Ectodermal cell (in vitro differentiated cells): Measurements from ENCODE around the gene CST8.

Experiments
- H3K27ac ChIP-seq: 2 replicates; pipeline ENCODE4 v1.7.0; 2013; ENCODE audit warnings: mild to moderate bottlenecking, low read depth, low read length; ENCODE audit not compliant: insufficient read depth, poor library complexity, severe bottlenecking
- H3K27me3 ChIP-seq: 2 replicates; pipeline ENCODE4 v1.7.0; 2013; ENCODE audit warnings: mild to moderate bottlenecking, low read length; ENCODE audit not compliant: insufficient read depth, control insufficient read depth, poor library complexity, severe bottlenecking
- H3K36me3 ChIP-seq: one replicate; pipeline ENCODE4 v1.7.0; 2013; ENCODE audit warnings: low read length; ENCODE audit not compliant: control insufficient read depth, insufficient read depth
- H3K4me1 ChIP-seq: one replicate; pipeline ENCODE4 v1.7.0; 2013; ENCODE audit warnings: low read length; ENCODE audit not compliant: control insufficient read depth, insufficient read depth
- H3K4me3 ChIP-seq: 2 replicates; pipeline ENCODE4 v1.7.0; 2013; ENCODE audit warnings: low read depth, low read length, control low read depth; ENCODE audit not compliant: insufficient read depth
- H3K9me3 ChIP-seq: 2 replicates; pipeline ENCODE4 v1.7.0; 2013; ENCODE audit warnings: mild to moderate bottlenecking, low read length, moderate library complexity; ENCODE audit not compliant: control insufficient read depth
- WGBS, 2 experiments: methylation state at CpG; one replicate each; pipeline ENCODE4 v1.1.7; 2013; ENCODE audit warnings: missing lambda C conversion rate in 2 of 2; 5-methylcytosine and 5-hydroxymethylcytosine counted together

The CST8 gene

DNA sequence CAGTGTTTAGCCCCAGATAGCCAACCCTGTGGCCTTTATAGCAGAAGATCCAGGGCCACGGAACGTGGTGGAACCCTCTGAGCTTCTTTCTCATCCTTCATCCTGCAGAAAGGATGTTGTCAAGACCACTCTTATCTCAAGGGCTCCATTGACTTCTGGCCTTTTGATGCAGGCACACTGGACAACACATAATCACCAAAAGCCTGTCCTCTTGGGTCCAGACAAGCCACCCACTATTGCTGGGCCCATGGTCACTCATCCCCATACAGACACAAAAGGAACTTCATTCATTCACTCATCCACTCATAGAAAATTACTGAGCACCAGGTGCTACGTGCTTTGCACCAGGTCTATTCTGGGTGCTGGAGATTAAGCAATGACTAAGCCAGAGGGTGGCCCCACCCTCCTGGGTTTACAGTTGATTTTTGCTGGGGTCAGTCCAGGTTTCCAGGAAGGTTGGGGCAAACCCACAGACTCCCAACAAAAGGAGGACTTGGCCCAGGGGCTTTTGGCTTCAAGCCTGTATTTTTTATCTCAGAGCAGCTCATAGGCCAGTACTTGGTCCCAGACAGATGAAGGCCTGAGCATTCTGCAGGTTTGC, 2.4 kb downstream of the CST8 start:
- Histone ChIP-seq H3K4me1 (no peaks in the 10 kb centered on the region), H3K36me3 (no peaks in the 10 kb centered on the region), H3K27me3 (no peaks in the 10 kb centered on the region), H3K9me3 (no peaks in the 10 kb centered on the region), H3K4me3 (no peak overlapping the region), H3K27ac (no peak overlapping the region)
- 94 to 97% methylated on average over 3 of the region's 3 CpGs for WGBS, 2 experiments

DNA sequence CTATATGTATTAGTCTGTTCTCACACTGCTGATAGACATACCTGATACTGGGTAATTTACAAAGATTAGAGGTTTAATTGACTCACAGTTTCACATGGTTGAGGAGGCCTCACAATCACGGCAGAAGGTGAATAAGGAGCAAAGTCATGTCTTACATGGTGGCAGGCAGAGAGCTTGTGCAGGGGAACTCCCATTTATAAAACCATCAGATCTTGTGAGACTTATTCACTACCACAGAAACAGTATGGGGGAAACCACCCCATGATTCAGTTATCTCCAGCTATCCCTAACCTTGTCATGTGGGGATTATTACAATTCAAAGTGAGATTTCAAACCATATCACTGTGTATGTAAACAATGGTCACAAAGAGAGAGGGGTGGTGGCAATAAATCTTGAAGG, 6.6 kb downstream of the CST8 start:
- H3K27me3 ChIP-seq = no peaks in the 10 kb centered on the region
- H3K4me3 ChIP-seq = no peak overlapping the region
- no peaks in the 10 kb centered on the region for H3K36me3 ChIP-seq
- no peak overlapping the region for H3K27ac ChIP-seq
- WGBS, 2 experiments = 94 to 96% methylated on average over 1 of the region's 1 CpG
- peaks cover 5% of the 10 kb centered on the region for H3K4me1 ChIP-seq
- H3K9me3 ChIP-seq = no peaks in the 10 kb centered on the region

DNA sequence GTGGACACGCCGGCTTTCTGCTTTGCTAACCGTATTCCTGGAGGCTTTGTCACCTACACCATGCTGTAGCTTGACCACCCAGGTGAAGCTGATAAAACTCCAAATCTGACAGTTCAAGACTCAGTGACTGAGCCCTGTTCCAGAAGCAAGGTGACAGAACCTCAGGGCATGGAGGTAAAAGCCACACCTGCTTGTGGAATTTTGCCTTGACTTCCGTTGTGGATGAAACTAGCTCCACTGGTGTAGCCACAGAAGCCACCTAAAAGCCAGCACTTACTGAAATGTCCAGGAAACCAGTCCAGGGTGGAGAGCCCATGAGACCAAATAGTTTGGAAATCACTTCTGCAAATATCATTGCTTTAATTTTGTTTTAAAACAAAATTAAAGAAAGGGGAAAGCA, 11.0 kb downstream of the CST8 start:
- 94 to 97% methylated on average over 4 of the region's 4 CpGs for WGBS, 2 experiments
- Histone ChIP-seq H3K9me3 (no peaks in the 10 kb centered on the region), H3K36me3 (no peaks in the 10 kb centered on the region), H3K27me3 (no peaks in the 10 kb centered on the region), H3K4me1 (peaks cover 5% of the 10 kb centered on the region), H3K4me3 (no peak overlapping the region), H3K27ac (no peak overlapping the region)

DNA sequence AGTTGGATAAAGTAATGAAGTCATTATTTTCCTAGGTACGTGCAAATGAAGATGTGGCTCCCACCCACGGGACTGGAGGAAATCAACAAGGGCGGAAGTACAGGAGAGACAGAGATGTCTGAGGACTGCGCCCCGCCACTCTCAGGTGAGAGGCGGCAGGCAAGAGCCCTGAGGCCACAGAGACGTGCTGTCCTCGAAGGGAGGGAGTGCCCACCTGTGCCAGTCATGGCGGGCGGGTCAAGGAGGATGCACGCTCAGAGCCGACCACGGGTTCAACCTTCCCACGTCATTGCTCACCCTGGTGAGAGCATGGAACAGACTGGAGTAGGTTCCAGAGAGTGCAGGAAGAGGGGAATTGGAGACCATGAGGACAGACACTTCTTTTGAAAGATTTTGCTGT, 12.7 kb downstream of the CST8 start:
- Histone ChIP-seq H3K27ac (no peak overlapping the region), H3K36me3 (no peaks in the 10 kb centered on the region), H3K4me1 (peaks cover 20% of the 10 kb centered on the region), H3K4me3 (no peak overlapping the region), H3K27me3 (no peaks in the 10 kb centered on the region), H3K9me3 (no peaks in the 10 kb centered on the region)
- 88 to 90% methylated on average over 14 of the region's 14 CpGs for WGBS, 2 experiments

DNA sequence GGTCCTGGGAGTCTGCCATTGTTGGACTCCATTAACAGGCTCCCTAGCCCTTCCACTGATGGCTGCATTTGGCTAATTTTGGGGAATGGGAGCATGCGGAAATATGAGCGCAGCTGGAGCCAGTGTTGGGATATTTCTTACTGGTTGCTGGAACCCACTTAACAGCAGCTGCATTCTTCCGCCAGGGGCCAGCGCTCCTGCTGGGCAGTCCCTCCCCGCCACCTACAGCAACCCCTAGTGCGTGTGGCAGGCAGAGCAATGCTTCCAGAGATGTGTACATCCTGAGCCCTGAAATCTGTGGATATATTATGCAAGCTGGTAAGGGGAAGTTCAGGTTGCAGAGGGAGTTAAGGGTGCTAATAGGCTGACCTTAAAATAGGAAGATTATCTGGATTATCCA, 16.4 kb downstream of the CST8 start:
- 88 to 90% methylated on average over 6 of the region's 6 CpGs for WGBS, 2 experiments
- Histone ChIP-seq H3K9me3 (no peaks in the 10 kb centered on the region), H3K4me1 (peaks cover 25% of the 10 kb centered on the region), H3K27ac (no peak overlapping the region), H3K36me3 (no peaks in the 10 kb centered on the region), H3K4me3 (no peak overlapping the region), H3K27me3 (no peaks in the 10 kb centered on the region)

DNA sequence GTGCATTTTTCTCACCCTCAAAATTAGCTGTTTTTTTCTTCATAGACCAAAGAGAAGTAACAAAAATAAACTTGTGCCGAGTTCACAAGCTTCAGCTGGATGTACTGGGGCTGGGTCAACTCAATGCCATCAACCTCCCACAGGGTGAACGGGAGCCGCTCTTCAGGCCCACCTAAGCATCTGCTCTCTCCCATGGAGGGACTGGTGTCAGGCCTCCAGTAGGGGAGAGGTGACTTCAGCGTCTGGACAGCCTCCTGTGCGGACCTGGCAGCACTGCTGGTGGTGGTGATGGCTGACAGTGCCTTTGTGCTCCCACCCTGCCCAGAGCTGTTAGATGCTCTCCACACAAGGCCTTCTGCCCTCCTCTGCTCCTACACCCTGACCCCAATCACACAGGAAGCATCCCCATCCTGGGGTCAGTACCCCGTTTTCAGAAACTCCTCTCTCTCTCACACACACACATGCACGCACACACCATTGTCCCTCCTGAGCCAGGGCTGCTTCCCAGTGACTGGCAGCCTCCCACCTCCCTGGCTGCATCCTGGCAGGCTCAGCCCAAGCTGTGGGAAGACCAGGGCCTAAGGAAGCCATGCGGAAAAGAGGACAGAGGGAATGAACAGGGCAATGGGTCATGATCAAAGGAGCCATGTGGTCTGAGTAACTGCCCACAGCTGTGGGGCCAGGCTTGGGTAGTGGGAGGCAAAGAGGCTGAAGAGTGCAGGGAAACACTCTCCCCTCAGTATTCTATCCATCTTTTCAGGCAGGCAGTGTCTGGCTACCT, 17.7 kb downstream of the CST8 start:
- H3K27ac ChIP-seq = no peak overlapping the region
- no peaks in the 10 kb centered on the region for H3K36me3 ChIP-seq
- 71 to 77% methylated on average over 8 of the region's 8 CpGs for WGBS, 2 experiments

DNA sequence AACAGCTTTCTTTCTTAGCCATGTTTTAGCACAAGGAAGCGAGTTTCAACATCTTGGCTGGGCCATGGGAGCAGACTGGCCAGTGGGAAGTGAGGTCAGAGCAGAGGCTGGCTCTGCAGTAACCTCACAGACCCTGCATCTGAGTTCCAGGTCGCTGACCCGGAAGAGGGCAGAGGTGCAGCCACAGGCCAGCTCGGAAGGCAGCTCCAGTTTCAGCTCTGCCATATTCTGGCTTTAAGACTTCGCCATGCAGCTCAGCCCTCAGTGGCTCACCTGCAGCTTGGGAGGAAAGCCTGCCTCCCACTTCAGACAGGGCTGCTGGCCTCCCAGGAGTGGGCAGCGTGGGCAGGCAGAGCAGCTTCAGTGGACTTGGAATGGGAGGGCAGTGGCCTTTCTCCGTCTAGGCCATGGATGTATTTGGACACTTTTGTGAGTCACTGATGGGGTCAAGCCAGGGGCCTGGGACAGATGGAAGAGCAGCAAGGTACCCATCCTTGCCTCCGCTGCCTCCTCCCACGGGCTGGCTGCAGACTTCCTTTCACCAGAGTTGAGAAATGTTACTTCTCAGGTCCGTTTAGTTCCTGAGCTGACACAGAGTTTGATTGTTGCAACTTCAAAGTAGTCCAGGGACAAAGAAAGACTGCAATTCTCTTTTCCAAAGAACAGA, 18.5 kb downstream of the CST8 start:
- 88 to 89% methylated on average over 10 of the region's 10 CpGs for WGBS, 2 experiments
- Histone ChIP-seq H3K4me3 (no peak overlapping the region), H3K9me3 (no peaks in the 10 kb centered on the region), H3K36me3 (no peaks in the 10 kb centered on the region), H3K4me1 (peaks cover 25% of the 10 kb centered on the region), H3K27ac (no peak overlapping the region), H3K27me3 (no peaks in the 10 kb centered on the region)

More for the DNA sequence above, 17.7 kb downstream of the CST8 start:
- no peak overlapping the region for H3K4me3 ChIP-seq
- no peaks in the 10 kb centered on the region for H3K9me3 ChIP-seq
- H3K27me3 ChIP-seq = no peaks in the 10 kb centered on the region
- H3K4me1 ChIP-seq = peaks cover 25% of the 10 kb centered on the region

DNA sequence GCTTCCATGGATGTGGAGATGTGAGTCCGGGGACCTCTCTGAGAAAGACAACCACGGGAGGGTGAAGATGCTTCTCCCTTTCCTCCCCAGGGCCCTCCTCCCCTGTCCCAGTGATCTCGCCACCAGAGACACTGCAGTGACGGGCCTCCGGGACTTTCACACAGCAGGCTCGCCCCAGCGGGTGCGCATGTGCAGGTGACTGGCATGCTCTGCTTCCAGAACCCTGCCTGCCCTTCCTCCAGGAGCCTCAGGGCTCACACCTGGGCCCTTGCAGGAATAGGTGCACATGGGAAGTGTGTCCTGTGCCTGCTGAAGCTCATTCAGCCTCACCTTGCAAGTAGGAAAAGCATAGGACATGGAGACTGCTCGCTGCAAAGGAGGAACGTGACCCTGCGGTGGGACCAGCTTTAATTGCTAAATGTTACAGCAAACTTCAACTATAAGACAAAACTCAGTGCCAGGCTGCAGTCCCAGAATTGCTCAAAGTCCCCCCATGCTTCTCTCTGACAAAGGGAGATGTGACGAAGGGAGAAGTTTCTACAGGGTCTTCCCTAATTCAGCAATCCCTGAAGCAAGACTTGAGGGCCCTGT, 19.2 kb downstream of the CST8 start:
- 93 to 96% methylated on average over 12 of the region's 12 CpGs for WGBS, 2 experiments
- H3K9me3 ChIP-seq = no peaks in the 10 kb centered on the region
- H3K4me1 ChIP-seq = peaks cover 25% of the 10 kb centered on the region
- no peak overlapping the region for H3K4me3 ChIP-seq
- H3K36me3 ChIP-seq = no peaks in the 10 kb centered on the region
- H3K27me3 ChIP-seq = no peaks in the 10 kb centered on the region
- H3K27ac ChIP-seq = no peak overlapping the region

DNA sequence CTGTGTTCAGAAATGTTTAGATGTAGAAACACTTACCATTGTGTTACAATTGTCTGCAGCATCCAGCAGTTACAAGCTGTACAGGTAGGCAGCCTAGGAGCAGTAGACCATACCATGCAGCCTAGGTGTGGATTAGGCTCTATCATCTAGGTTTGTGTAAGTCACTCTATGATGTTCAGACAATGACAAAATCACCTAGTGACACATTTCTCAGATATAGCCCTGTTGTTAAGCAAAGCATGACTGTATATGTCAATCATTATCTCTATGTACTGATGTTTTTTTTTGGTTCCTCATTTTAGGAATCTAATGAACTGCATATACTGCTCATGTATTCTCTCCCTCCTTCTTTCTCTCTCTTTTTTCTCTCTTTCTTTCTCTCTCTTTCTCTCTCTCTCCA, 22.2 kb downstream of the CST8 start:
- H3K27me3 ChIP-seq = no peaks in the 10 kb centered on the region
- no peak overlapping the region for H3K27ac ChIP-seq
- H3K4me3 ChIP-seq = no peak overlapping the region
- no peaks in the 10 kb centered on the region for H3K36me3 ChIP-seq
- peaks cover 15% of the 10 kb centered on the region for H3K4me1 ChIP-seq
- H3K9me3 ChIP-seq = no peaks in the 10 kb centered on the region

DNA sequence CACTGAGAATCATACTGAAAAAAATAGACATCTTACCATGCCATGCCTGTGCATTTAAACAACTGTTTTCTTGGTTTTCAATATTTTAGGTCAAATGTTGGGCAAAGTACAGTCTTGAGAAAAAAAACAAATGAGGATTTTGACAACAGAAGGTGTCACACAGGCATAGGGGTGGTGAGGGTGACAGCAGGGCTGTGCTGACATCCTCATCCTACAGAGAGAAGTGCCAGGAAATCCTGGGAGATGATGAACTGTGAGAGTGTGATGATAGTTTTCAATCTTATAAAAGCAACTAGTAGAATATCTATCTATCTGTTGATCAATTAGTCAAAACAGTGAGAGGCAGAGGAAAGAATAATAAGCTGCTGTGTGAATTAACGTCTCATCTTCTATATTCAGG, 23.9 kb downstream of the CST8 start:
- Histone ChIP-seq H3K4me3 (no peak overlapping the region), H3K4me1 (no peaks in the 10 kb centered on the region)
- WGBS, 2 experiments = 50 to 55% methylated on average over 1 of the region's 1 CpG

More for the DNA sequence above, 23.9 kb downstream of the CST8 start:
- no peaks in the 10 kb centered on the region for H3K36me3 ChIP-seq
- H3K27ac ChIP-seq = no peak overlapping the region
- H3K27me3 ChIP-seq = no peaks in the 10 kb centered on the region
- no peaks in the 10 kb centered on the region for H3K9me3 ChIP-seq
